Germinal center (tissue), 1 donor: ENCODE results near the gene TRIAP1.
"Not testable (repeated sequence)": the region's sequence is repeated elsewhere in the genome, so short reads cannot be mapped to it uniquely, and the experiment has no call there.

Experiments
- DNase-seq: peaks from one replicate; pipeline ENCODE4 v3.0.0; 2012; ENCODE audit warnings: mixed read lengths, low spot score

TRIAP1 gene

GRCh38 chr12:120468821-120469449 is 22.8 kb upstream of the TRIAP1 start:
- DNase-seq: peak; percentile 74

GRCh38 chr12:120468325-120468820 is 22.2 kb upstream of the TRIAP1 start:
- peak; percentile 32 for DNase-seq

- DNase-seq: no peak
These were observed 21.3 kb upstream of the TRIAP1 start for GRCh38 chr12:120467439-120467838.

GRCh38 chr12:120466560-120467315 is 20.6 kb upstream of the TRIAP1 start:
- no peak for DNase-seq

- DNase-seq: no peak
These were observed 19.6 kb upstream of the TRIAP1 start for GRCh38 chr12:120465756-120466155.

GRCh38 chr12:120463712-120464111 is 17.5 kb upstream of the TRIAP1 start:
- no peak for DNase-seq

GRCh38 chr12:120462099-120462640 is 16.0 kb upstream of the TRIAP1 start:
- DNase-seq: no peak

- DNase-seq: no peak
These were observed 14.0 kb upstream of the TRIAP1 start for GRCh38 chr12:120460157-120460556.

GRCh38 chr12:120457133-120457532 is 10.9 kb upstream of the TRIAP1 start:
- peak; percentile 26 for DNase-seq

- DNase-seq: peak; percentile 15
These were observed 9.1 kb upstream of the TRIAP1 start for GRCh38 chr12:120455302-120455701.

GRCh38 chr12:120453977-120454376 is 7.8 kb upstream of the TRIAP1 start:
- peak; percentile 69 for DNase-seq

GRCh38 chr12:120453060-120453750 is 7.0 kb upstream of the TRIAP1 start:
- DNase-seq: no peak

- DNase-seq: not testable (repeated sequence)
These were observed 6.3 kb upstream of the TRIAP1 start for GRCh38 chr12:120452524-120452923.

GRCh38 chr12:120447992-120448391 is 1.8 kb upstream of the TRIAP1 start:
- no peak for DNase-seq

GRCh38 chr12:120446844-120447178 is 627 bp upstream of the TRIAP1 start:
- not testable (repeated sequence) for DNase-seq

- no peak for DNase-seq
These were observed 1.5 kb downstream of the TRIAP1 start for GRCh38 chr12:120444676-120445075.

GRCh38 chr12:120439646-120440247 is 6.4 kb downstream of the TRIAP1 start:
- peak; percentile 90 for DNase-seq

- no peak for DNase-seq
These were observed 7.5 kb downstream of the TRIAP1 start for GRCh38 chr12:120438495-120439198.

GRCh38 chr12:120437735-120438494 is 8.3 kb downstream of the TRIAP1 start, which contains the start of gene COX6A1:
COX6A1 (plus strand) TSS chr12:120438113; CDS start chr12:120438127, 14 bp downstream.
- peak; percentile 99 for DNase-seq

- no peak for DNase-seq
These were observed 13.2 kb downstream of the TRIAP1 start for GRCh38 chr12:120432772-120433525.
